LNCaP clone FGC (cell line): ENCODE data around the gene USB1.

Source experiments
- DNase-seq: peaks from one replicate; pipeline ENCODE4 v3.0.0-alpha.2; 2011; ENCODE audit warnings: low read depth
- H3K4me3 ChIP-seq: 2 replicates; pipeline ENCODE4 v1.5.1; 2011; ENCODE audit warnings: mild to moderate bottlenecking, low read depth, low read length, control low read depth
- CTCF ChIP-seq: IDR thresholded peaks from 2 replicates; pipeline ENCODE4 v1.5.1; 2012; ENCODE audit warnings: mild to moderate bottlenecking; ENCODE audit not compliant: control insufficient read depth, insufficient read depth; ENCODE audit errors: extremely low read depth

USB1 gene

GRCh38 chr16:57962046-57962445 lies 39.2 kb upstream of the USB1 start:
- H3K4me3 ChIP-seq = no peak overlapping the region
- no peak for TF ChIP-seq CTCF
- DNase-seq = no peak

- no peak for DNase-seq
- TF ChIP-seq CTCF = no peak
- no peak overlapping the region for H3K4me3 ChIP-seq
These were observed 38.5 kb upstream of the USB1 start for GRCh38 chr16:57962756-57963155.

GRCh38 chr16:57964157-57964700 lies 37.0 kb upstream of the USB1 start:
- no peak for TF ChIP-seq CTCF
- DNase-seq = no peak
- no peak overlapping the region for H3K4me3 ChIP-seq

GRCh38 chr16:57966204-57966771 lies 34.9 kb upstream of the USB1 start:
- no peak for TF ChIP-seq CTCF
- DNase-seq = no peak
- no peak overlapping the region for H3K4me3 ChIP-seq

- TF ChIP-seq CTCF = no peak
- H3K4me3 ChIP-seq = no peak overlapping the region
These were observed 34.2 kb upstream of the USB1 start for GRCh38 chr16:57966986-57967385.

GRCh38 chr16:57967916-57968315 lies 33.3 kb upstream of the USB1 start:
- H3K4me3 ChIP-seq = no peak overlapping the region
- no peak for TF ChIP-seq CTCF
- no peak for DNase-seq

More at GRCh38 chr16:57966986-57967385, 34.2 kb upstream of the USB1 start:
- no peak for DNase-seq

- no peak for DNase-seq
- no peak for TF ChIP-seq CTCF
- no peak overlapping the region for H3K4me3 ChIP-seq
These were observed 31.6 kb upstream of the USB1 start for GRCh38 chr16:57969451-57970123.
